ENCODE results near the gene RASGRP4. TPM values are rescaled to one million over a fixed set of nuclear protein-coding genes. Genes with fewer than 3 reads are reported as not detected.

RASGRP4 gene
- total and polyA plus RNA-seq, 10 of the 15 experiments (the other 5 are each of a cell fraction or from before 2014, with no cell fraction given) = 0.24 to 7.4 (median 3.3) TPM

- H3K36me3 ChIP-seq (ENCODE audit: control insufficient read depth in 2 of 2, insufficient read depth in 2 of 2, low read length in 1 of 2) = no peaks in the 10 kb centered on the region
- no peak for FAIRE-seq
- SMC1A ChIA-PET (ENCODE audit: uncharacterized antibody, unreplicated experiment) = interaction anchor here (1.1 kb wide), 1 partner anchor 185 kb away, joined by 3 read pairs; no protein-coding TSS in a partner anchor
- H3K79me2 ChIP-seq (ENCODE audit: control insufficient read depth, insufficient read depth, low read length) = no peaks in the 10 kb centered on the region
- WGBS (ENCODE audit: insufficient coverage, insufficient replicate concordance, low lambda C conversion rate, missing lambda C conversion rate) = 0% methylated on average over 5 of the region's 5 CpGs
- H3K4me1 ChIP-seq (ENCODE audit: control insufficient read depth, insufficient read depth, low read length) = no peaks in the 10 kb centered on the region
- RAD21 ChIA-PET (ENCODE audit: unreplicated experiment) = no interaction called here
- no peaks in the 10 kb centered on the region for H3K9me3 ChIP-seq (replicated peaks; ENCODE audit: control insufficient read depth, insufficient read depth, low read length)
- POLR2A ChIA-PET = no interaction called here
- no peak overlapping the region for H3K4me3 ChIP-seq
- CTCF ChIA-PET = no interaction called here
- no peaks in the 10 kb centered on the region for H4K20me1 ChIP-seq (ENCODE audit: control insufficient read depth, insufficient read depth)
- no peak for ATAC-seq
- no peak overlapping the region for H3K27ac ChIP-seq (ENCODE audit: control insufficient read depth, insufficient read depth)
- intact Hi-C loops (cut with micrococcal nuclease; ENCODE audit: unreplicated experiment) = no loop called here
- TF ChIP-seq ZBTB11 (CRISPR knock-in tag; IDR thresholded peaks at IDR 0.05) (no peak), SUPT20H (IDR thresholded peaks at IDR 0.05; ENCODE audit: borderline replicate concordance, control insufficient read depth, low read depth, low read length) (no peak), ESRRA (IDR thresholded peaks at IDR 0.05; ENCODE audit: low read length) (no peak), CEBPZ (IDR thresholded peaks at IDR 0.05; ENCODE audit: low read depth, low read length) (no peak)
- no peak overlapping the region for H3K9ac ChIP-seq (ENCODE audit: control insufficient read depth, insufficient read depth, low read length)
- in situ Hi-C loops (cut with MboI) = no loop called here
- no peak for DNase-seq (ENCODE audit: low read depth, low spot score)
- BruUV-seq (replicated peaks) = no TSS peak
- no peak overlapping the region for H2AFZ ChIP-seq (ENCODE audit: control insufficient read depth, low read depth, low read length)
- H3K27me3 ChIP-seq (replicated peaks in 1 of 2; ENCODE audit: control insufficient read depth in 2 of 2, insufficient read depth in 2 of 2, low read length in 1 of 2) = no peaks in the 10 kb centered on the region; a peak in 1 of 4 replicates
- H3K4me2 ChIP-seq (ENCODE audit: control insufficient read depth, insufficient read depth) = no peak overlapping the region
These were observed 43.1 kb upstream of the RASGRP4 start for GRCh38 chr19:38469151-38469550.

Measured in GM12878 (cell line).